ENCODE data around the gene FUT2. TPM values are rescaled to one million over a fixed set of nuclear protein-coding genes. Genes with fewer than 3 reads are reported as not detected.
"Not testable (repeated sequence)": the region's sequence is repeated elsewhere in the genome, so short reads cannot be mapped to it uniquely, and the experiment has no call there.

Gene FUT2
- total RNA-seq: not detected
- long read RNA-seq: 0 reads

GRCh38 chr19:48695743-48696352, at the start of gene FUT2:
Gene FUT2, plus strand, starts transcription at chr19:48695971. Its CDS starts 6,986 bp downstream, at chr19:48702957.
- no peak for DNase-seq
- peak in 1 of 2 donors; percentile 22 for ATAC-seq
- intact Hi-C loops (cut with DNase I): no loop called here

- intact Hi-C loops (cut with DNase I): loop anchor here in 1 of 2 donors (10.0 kb wide), 1 partner anchor 199 kb away; no protein-coding TSS in a partner anchor
- ATAC-seq (peak; percentile 94), DNase-seq (peak; percentile 89)
Observed at GRCh38 chr19:48646001-48646721, 49.6 kb upstream of the FUT2 start, which contains the start of gene CA11. Gene CA11, minus strand, starts transcription at chr19:48646187. Its CDS starts 555 bp downstream, at chr19:48645632.

- ATAC-seq (no peak), DNase-seq (no peak)
- intact Hi-C loops (cut with DNase I): loop anchor here in 1 of 2 donors (10.0 kb wide), 1 partner anchor 198 kb away; no protein-coding TSS in a partner anchor
Observed at GRCh38 chr19:48646722-48647216, 49.0 kb upstream of the FUT2 start.

GRCh38 chr19:48648134-48648533, 47.6 kb upstream of the FUT2 start:
- ATAC-seq: no peak
- DNase-seq: no peak
- intact Hi-C loops (cut with DNase I): loop anchor here in 1 of 2 donors (10.0 kb wide), 1 partner anchor 197 kb away; no protein-coding TSS in a partner anchor

- ATAC-seq (no peak), DNase-seq (no peak)
- intact Hi-C loops (cut with DNase I): no loop called here
Observed at GRCh38 chr19:48650974-48651682, 44.6 kb upstream of the FUT2 start.

GRCh38 chr19:48651683-48652048, 44.1 kb upstream of the FUT2 start:
- DNase-seq (no peak), ATAC-seq (no peak)
- intact Hi-C loops (cut with DNase I): no loop called here

GRCh38 chr19:48654299-48655059, 41.3 kb upstream of the FUT2 start:
- ATAC-seq (no peak), DNase-seq (no peak)
- intact Hi-C loops (cut with DNase I): no loop called here

- intact Hi-C loops (cut with DNase I): no loop called here
- DNase-seq: no peak
- peak in 1 of 2 donors; percentile 16 for ATAC-seq
Observed at GRCh38 chr19:48656840-48657474, 38.8 kb upstream of the FUT2 start.

GRCh38 chr19:48657828-48658227, 37.9 kb upstream of the FUT2 start:
- ATAC-seq; DNase-seq; intact Hi-C loops (cut with DNase I): not testable (repeated sequence)

GRCh38 chr19:48658483-48658882, 37.3 kb upstream of the FUT2 start:
- DNase-seq: no peak
- ATAC-seq: no peak
- intact Hi-C loops (cut with DNase I): no loop called here

GRCh38 chr19:48659768-48660167, 36.0 kb upstream of the FUT2 start:
- ATAC-seq (no peak), DNase-seq (no peak)
- intact Hi-C loops (cut with DNase I): no loop called here

- DNase-seq (peak; percentile 92), ATAC-seq (peak; percentile 92 to 95)
- intact Hi-C loops (cut with DNase I): no loop called here
Observed at GRCh38 chr19:48660852-48661710, 34.7 kb upstream of the FUT2 start.

- DNase-seq: no peak
- no peak for ATAC-seq
- intact Hi-C loops (cut with DNase I): no loop called here
Observed at GRCh38 chr19:48661711-48662090, 34.1 kb upstream of the FUT2 start.

- DNase-seq: no peak
- intact Hi-C loops (cut with DNase I): no loop called here
- no peak for ATAC-seq
Observed at GRCh38 chr19:48663667-48664066, 32.1 kb upstream of the FUT2 start.

GRCh38 chr19:48664476-48664875, 31.3 kb upstream of the FUT2 start:
- DNase-seq (no peak), ATAC-seq (no peak)
- intact Hi-C loops (cut with DNase I): no loop called here

GRCh38 chr19:48665786-48666185, 30.0 kb upstream of the FUT2 start:
- DNase-seq (no peak), ATAC-seq (no peak)
- intact Hi-C loops (cut with DNase I): no loop called here

GRCh38 chr19:48668332-48668731, 27.4 kb upstream of the FUT2 start:
- DNase-seq (no peak), ATAC-seq (no peak)
- intact Hi-C loops (cut with DNase I): no loop called here

- DNase-seq: no peak
- no peak for ATAC-seq
- intact Hi-C loops (cut with DNase I): no loop called here
Observed at GRCh38 chr19:48668761-48669160, 27.0 kb upstream of the FUT2 start.
